SU-DHL-6 (cell line): Measurements from ENCODE around the gene STKLD1.

Experiments
- CTCF ChIP-seq: fragments of 200-600 bp; sonication (generic); IDR thresholded peaks from one replicate; pipeline ENCODE4 v1.5.1; 2017; ENCODE audit warnings: antibody characterized with exemption, mild to moderate bottlenecking, low read length, moderate library complexity; ENCODE audit not compliant: insufficient read depth, poor library complexity, severe bottlenecking
- EZH2phosphoT487 ChIP-seq: fragments of 200-600 bp; sonication (generic), shearing (Covaris generic); conservative IDR thresholded peaks from 2 replicates; pipeline ENCODE4 v1.6.1; 2018; ENCODE audit warnings: mild to moderate bottlenecking, antibody characterized with exemption, low read length, moderate library complexity, mixed read lengths

GRCh38 chr9:133406480-133407307 lies 30.5 kb downstream of the STKLD1 start:
- TF ChIP-seq EZH2phosphoT487: no peak
- TF ChIP-seq CTCF: peak; percentile 97
